ENCODE data around the gene EPN3.

- TF ChIP-seq POLR2A (IDR thresholded peaks at IDR 0.05) (no peak), CTCF (IDR thresholded peaks at IDR 0.05) (no peak), EP300 (IDR thresholded peaks at IDR 0.05) (no peak)
Observed at GRCh38 chr17:50544516-50544915, 12.0 kb downstream of the EPN3 start.
